K562 (cell line): Measurements from ENCODE around the gene TSPOAP1. TPM values are rescaled to one million over a fixed set of nuclear protein-coding genes. Genes with fewer than 3 reads are reported as not detected.

Experiments used
- ATAC-seq: fragments of 200-7000 bp; cut with Tn5 transposase; 3 replicates; pipeline ENCODE4 v1.9.1; 2020; ENCODE audit warnings: moderate library complexity
- BruUV-seq: library from RNA; stranded (reverse); fragments of 400-500 nt; replicated peaks from 2 replicates; lab custom pipeline; 2021; lab: Mats Ljungman, UMichigan
- CTCF ChIA-PET: fragments of 300-600 bp; formaldehyde crosslinking; extraction: SDS; loops from one replicate; lab custom pipeline; 2021; ENCODE audit warnings: low intra/inter-chr PET ratio; lab: Yijun Ruan, JAX
- POLR2A ChIA-PET: fragments of 300-600, 350-650 bp; sonication (Branson Sonifier 250); formaldehyde crosslinking; extraction: SDS; loops from one replicate; lab custom pipeline; 2021; ENCODE audit warnings: antibody characterized with exemption, inconsistent platforms; lab: Yijun Ruan, JAX
- DNase-seq, 4 experiments: peaks; one replicate each; pipeline versions ENCODE4 v3.0.0 to v3.0.0-alpha.2; 2011 to 2018; ENCODE audit warnings: low spot score in 3 of 4, mixed read lengths in 3 of 4; ENCODE audit errors: extremely low read depth in 1 of 4
- FAIRE-seq: peaks from 2 replicates; lab custom pipeline; 2011; peaks lifted over from hg19 to GRCh38; lab: Jason Lieb, UNC
- H2AFZ ChIP-seq: 2 replicates; pipeline ENCODE4 v1.6.0; 2011; ENCODE audit warnings: low read depth, low read length, control low read depth, inconsistent platforms
- H3K27ac ChIP-seq: fragments of 200-600 bp; 3 replicates; pipeline ENCODE4 v1.8.0; 2011; ENCODE audit warnings: low read depth, mild to moderate bottlenecking, control low read depth, inconsistent platforms, low read length, moderate library complexity, mixed read lengths; ENCODE audit errors: extremely low read depth
- H3K27me3 ChIP-seq, 2 experiments: fragments of 300-600 bp in 1 of 2; 2 replicates in 1 of 2; 3 replicates in 1 of 2; pipeline versions ENCODE4 v1.6.0 to v1.8.0; 2011; ENCODE audit warnings: inconsistent platforms in 2 of 2, low read length in 2 of 2, mild to moderate bottlenecking in 1 of 2, mixed read lengths in 1 of 2, moderate library complexity in 1 of 2; ENCODE audit not compliant: control insufficient read depth in 2 of 2, insufficient read depth in 2 of 2
- H3K36me3 ChIP-seq: fragments of 300-600 bp; 3 replicates; pipeline ENCODE4 v1.8.0; 2011; ENCODE audit warnings: mild to moderate bottlenecking, low read length, inconsistent platforms; ENCODE audit not compliant: control insufficient read depth, insufficient read depth
- H3K4me1 ChIP-seq, 2 experiments: fragments of 200-600 bp in 1 of 2; replicated peaks in 1 of 2; 2 replicates in 1 of 2; 3 replicates in 1 of 2; pipeline versions ENCODE4 v1.5.1 to v1.8.0; 2011; ENCODE audit warnings: inconsistent platforms in 2 of 2, low read length in 2 of 2, mild to moderate bottlenecking in 1 of 2, mixed read lengths in 1 of 2, moderate library complexity in 1 of 2; ENCODE audit not compliant: control insufficient read depth in 2 of 2, insufficient read depth in 2 of 2
- H3K4me2 ChIP-seq: 2 replicates; pipeline ENCODE4 v1.6.1; 2011; ENCODE audit warnings: low read length, control low read depth, inconsistent platforms, mixed read lengths; ENCODE audit not compliant: insufficient read depth
- H3K4me3 ChIP-seq: fragments of 200-600 bp; sonication (generic), shearing (Covaris generic); 2 replicates; pipeline ENCODE4 v1.5.1; 2016; ENCODE audit warnings: control low read depth, inconsistent platforms
- H3K79me2 ChIP-seq: fragments of 200-600 bp; 3 replicates; pipeline ENCODE4 v1.8.0; 2011; ENCODE audit warnings: low read length, inconsistent platforms; ENCODE audit not compliant: control insufficient read depth, insufficient read depth
- H3K9ac ChIP-seq, 2 experiments: 2 replicates each; pipeline versions ENCODE4 v1.6.0 to v1.6.1; 2011; ENCODE audit warnings: low read depth in 2 of 2, low read length in 2 of 2, control low read depth in 1 of 2, inconsistent platforms in 1 of 2, mild to moderate bottlenecking in 1 of 2, mixed read lengths in 1 of 2; ENCODE audit not compliant: insufficient read depth in 1 of 2
- H3K9me1 ChIP-seq: one replicate; pipeline ENCODE4 v1.6.0; 2011; ENCODE audit warnings: inconsistent platforms, mild to moderate bottlenecking, low read length, moderate library complexity; ENCODE audit not compliant: control insufficient read depth, insufficient read depth
- H3K9me3 ChIP-seq: replicated peaks from 2 replicates; pipeline ENCODE4 v1.5.1; 2011; ENCODE audit warnings: low read depth, low read length, inconsistent platforms; ENCODE audit not compliant: control insufficient read depth, insufficient read depth
- H4K20me1 ChIP-seq: replicated peaks from 2 replicates; pipeline ENCODE4 v1.6.1; 2011; ENCODE audit warnings: low read length, inconsistent platforms, mixed read lengths; ENCODE audit not compliant: control insufficient read depth, insufficient read depth
- HIVEP1 ChIP-seq: fragments of 250-450 bp; sonication (Bioruptor Pico); IDR thresholded peaks from 2 replicates; pipeline ENCODE4 v1.4.0; 2020; ENCODE audit warnings: mild to moderate bottlenecking
- RBBP5 ChIP-seq: fragments of 200-600 bp; sonication (generic); IDR thresholded peaks from 2 replicates; pipeline ENCODE4 v1.6.1; 2012; ENCODE audit warnings: borderline replicate concordance, mild to moderate bottlenecking, low read length, control low read depth, inconsistent platforms; ENCODE audit not compliant: insufficient read depth, poor library complexity, severe bottlenecking
- WGBS: fragments of 100-300 bp; shearing (Covaris generic); methylation state at CpG from one replicate; pipeline ENCODE4 v1.1.6; 2016; ENCODE audit warnings: low coverage, mixed read lengths; ENCODE audit not compliant: insufficient coverage; ENCODE audit errors: missing lambda C conversion rate; 5-methylcytosine and 5-hydroxymethylcytosine counted together
- in situ Hi-C: fragments of 300-500 bp; cut with MboI; formaldehyde crosslinking; loops from 4 replicates; pipeline ENCODE4 v1.15.0; 2018; ENCODE audit warnings: inconsistent platforms, mixed read lengths
- intact Hi-C: fragments of 100-400 bp; cut with micrococcal nuclease; formaldehyde crosslinking; loops from 2 replicates; pipeline ENCODE4 v1.14.2; 2022
- polyA plus RNA-seq, 8 experiments: library from polyadenylated mRNA; depleted of rRNA in 4 of 8; stranded (reverse) in 5 of 8; unstranded in 3 of 8; fragments of >200 nt; fragmentation: Nextera tagmentation in 2 of 8; fragmentation: Illumina TruSeq in 1 of 8; extraction: Ambion mirVana in 2 of 8; extraction: Trizol in 1 of 8; gene quantifications; 2 replicates each; pipeline versions ENCODE4 v1.2.1 to v1.2.3, GENCODE V29; 2011 to 2014; ENCODE audit warnings: inconsistent platforms in 1 of 8, missing spikeins in 1 of 8
- total RNA-seq, 7 experiments: library from RNA; depleted of rRNA in 6 of 7; stranded (reverse); fragments of >200 nt in 6 of 7; fragmentation: Illumina TruSeq in 2 of 7; extraction: Trizol in 2 of 7; gene quantifications; 2 replicates each; pipeline versions ENCODE4 v1.2.1 to v1.2.3, GENCODE V29; 2011 to 2021; ENCODE audit warnings: low replicate concordance in 1 of 7
- TF ChIP-seq, protein P1 (sequence below): fragments of 450-650 bp; conservative IDR thresholded peaks from 2 replicates; pipeline ENCODE4 v1.6.1; 2016; ENCODE audit warnings: missing genetic modification characterization, low read depth, mild to moderate bottlenecking, control low read depth, missing compliant biosample characterization
- TF ChIP-seq, protein P2 (sequence below): fragments of 450-650 bp; IDR thresholded peaks from 2 replicates; pipeline ENCODE4 v1.6.1; 2016; ENCODE audit warnings: mild to moderate bottlenecking, moderate library complexity

TSPOAP1 gene
- total and polyA plus RNA-seq, 9 of the 15 experiments (the other 6 are each of a cell fraction or from before 2014, with no cell fraction given) = 0.87 to 3.9 (median 1.8) TPM; not detected in 2

DNA sequence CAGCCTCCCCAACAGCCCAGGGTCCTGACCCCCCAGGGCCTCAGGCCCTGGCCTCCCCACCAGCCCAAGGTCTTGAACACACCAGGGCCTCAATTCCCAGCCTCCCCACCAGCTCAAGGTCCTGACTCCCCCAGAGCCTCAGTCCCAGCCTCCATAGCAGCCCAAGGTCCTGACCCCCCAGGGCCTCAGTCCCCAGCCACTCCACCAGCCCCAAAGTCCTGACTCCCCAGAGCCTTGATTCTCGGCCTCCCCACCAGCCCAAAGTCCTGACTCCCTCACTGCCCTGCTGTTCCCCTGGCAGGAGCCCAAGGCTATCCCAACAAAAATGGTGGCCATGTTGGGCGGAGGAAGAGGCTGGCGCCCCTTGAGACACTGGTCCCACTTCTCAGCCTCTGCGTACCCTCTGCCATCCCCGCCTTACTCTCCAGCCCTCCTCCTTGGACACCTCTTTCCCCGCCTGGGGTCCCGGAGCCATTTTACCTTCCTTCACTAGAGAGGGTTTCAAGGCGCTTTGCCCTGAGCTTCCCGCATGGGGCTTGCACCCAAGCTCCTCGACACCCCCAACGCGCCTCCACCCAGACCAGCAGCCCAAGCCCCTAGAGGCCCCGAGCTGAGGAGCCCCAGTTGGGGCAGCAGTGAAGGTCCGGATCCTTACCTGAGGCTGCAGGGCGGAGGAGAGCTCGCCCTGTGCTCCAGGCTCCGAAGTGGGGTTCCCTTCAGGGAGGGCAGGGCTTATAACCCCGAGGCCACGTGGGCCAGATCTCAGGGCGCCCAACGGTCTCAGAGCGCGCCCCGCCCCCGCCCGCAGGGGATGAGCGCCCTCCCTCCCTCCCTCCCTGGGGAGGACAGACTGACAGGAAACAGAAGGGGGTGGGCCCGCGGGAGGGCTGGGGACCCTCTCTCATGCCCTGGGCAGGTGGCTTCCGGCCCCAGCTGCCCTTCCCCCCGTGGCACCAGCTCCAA is 3.5 kb upstream of the TSPOAP1 start:
- intact Hi-C loops = loop anchor here (10.0 kb wide), 1 partner anchor 303 kb away; no protein-coding TSS in a partner anchor
- peaks cover 38% of the 10 kb centered on the region for H4K20me1 ChIP-seq
- H3K9me1 ChIP-seq = peaks cover 3% of the 10 kb centered on the region
- H3K79me2 ChIP-seq = peaks cover 95% of the 10 kb centered on the region
- in situ Hi-C loops = no loop called here
- H3K9me3 ChIP-seq = no peaks in the 10 kb centered on the region
- BruUV-seq = no TSS peak
- H3K9ac ChIP-seq = peak overlapping the region; percentile 100
- H3K27ac ChIP-seq = peak overlapping the region; percentile 99
- H3K4me3 ChIP-seq = peak overlapping the region; percentile 91
- H3K27me3 ChIP-seq = no peaks in the 10 kb centered on the region
- DNase-seq = peak; percentile 82 to 98 (median 88)
- WGBS = 1% methylated on average over 21 of the region's 31 CpGs
- FAIRE-seq = no peak
- ChIA-PET CTCF (no interaction called here), POLR2A (interaction anchor here (0.6 to 4.8 kb wide), 47 partner anchors 8 to 1334 kb away, joined by 3 to 79 read pairs (median 6); partner anchors contain the start of genes RNF43 and SUPT4H1)
- H3K4me1 ChIP-seq = peaks cover 54 to 65% of the 10 kb centered on the region in 2 experiments
- peak overlapping the region; percentile 72 for H2AFZ ChIP-seq
- peaks cover 28% of the 10 kb centered on the region for H3K36me3 ChIP-seq
- peak overlapping the region; percentile 90 for H3K4me2 ChIP-seq
- ATAC-seq = peak; percentile 37
- 0 out of 2 replicates have a peak, but pooled peaks have one; percentile 6 for TF ChIP-seq HIVEP1
- TF ChIP-seq, protein P1, sequence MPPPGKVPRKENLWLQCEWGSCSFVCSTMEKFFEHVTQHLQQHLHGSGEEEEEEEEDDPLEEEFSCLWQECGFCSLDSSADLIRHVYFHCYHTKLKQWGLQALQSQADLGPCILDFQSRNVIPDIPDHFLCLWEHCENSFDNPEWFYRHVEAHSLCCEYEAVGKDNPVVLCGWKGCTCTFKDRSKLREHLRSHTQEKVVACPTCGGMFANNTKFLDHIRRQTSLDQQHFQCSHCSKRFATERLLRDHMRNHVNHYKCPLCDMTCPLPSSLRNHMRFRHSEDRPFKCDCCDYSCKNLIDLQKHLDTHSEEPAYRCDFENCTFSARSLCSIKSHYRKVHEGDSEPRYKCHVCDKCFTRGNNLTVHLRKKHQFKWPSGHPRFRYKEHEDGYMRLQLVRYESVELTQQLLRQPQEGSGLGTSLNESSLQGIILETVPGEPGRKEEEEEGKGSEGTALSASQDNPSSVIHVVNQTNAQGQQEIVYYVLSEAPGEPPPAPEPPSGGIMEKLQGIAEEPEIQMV (tag) = no peak
- TF ChIP-seq, protein P2, sequence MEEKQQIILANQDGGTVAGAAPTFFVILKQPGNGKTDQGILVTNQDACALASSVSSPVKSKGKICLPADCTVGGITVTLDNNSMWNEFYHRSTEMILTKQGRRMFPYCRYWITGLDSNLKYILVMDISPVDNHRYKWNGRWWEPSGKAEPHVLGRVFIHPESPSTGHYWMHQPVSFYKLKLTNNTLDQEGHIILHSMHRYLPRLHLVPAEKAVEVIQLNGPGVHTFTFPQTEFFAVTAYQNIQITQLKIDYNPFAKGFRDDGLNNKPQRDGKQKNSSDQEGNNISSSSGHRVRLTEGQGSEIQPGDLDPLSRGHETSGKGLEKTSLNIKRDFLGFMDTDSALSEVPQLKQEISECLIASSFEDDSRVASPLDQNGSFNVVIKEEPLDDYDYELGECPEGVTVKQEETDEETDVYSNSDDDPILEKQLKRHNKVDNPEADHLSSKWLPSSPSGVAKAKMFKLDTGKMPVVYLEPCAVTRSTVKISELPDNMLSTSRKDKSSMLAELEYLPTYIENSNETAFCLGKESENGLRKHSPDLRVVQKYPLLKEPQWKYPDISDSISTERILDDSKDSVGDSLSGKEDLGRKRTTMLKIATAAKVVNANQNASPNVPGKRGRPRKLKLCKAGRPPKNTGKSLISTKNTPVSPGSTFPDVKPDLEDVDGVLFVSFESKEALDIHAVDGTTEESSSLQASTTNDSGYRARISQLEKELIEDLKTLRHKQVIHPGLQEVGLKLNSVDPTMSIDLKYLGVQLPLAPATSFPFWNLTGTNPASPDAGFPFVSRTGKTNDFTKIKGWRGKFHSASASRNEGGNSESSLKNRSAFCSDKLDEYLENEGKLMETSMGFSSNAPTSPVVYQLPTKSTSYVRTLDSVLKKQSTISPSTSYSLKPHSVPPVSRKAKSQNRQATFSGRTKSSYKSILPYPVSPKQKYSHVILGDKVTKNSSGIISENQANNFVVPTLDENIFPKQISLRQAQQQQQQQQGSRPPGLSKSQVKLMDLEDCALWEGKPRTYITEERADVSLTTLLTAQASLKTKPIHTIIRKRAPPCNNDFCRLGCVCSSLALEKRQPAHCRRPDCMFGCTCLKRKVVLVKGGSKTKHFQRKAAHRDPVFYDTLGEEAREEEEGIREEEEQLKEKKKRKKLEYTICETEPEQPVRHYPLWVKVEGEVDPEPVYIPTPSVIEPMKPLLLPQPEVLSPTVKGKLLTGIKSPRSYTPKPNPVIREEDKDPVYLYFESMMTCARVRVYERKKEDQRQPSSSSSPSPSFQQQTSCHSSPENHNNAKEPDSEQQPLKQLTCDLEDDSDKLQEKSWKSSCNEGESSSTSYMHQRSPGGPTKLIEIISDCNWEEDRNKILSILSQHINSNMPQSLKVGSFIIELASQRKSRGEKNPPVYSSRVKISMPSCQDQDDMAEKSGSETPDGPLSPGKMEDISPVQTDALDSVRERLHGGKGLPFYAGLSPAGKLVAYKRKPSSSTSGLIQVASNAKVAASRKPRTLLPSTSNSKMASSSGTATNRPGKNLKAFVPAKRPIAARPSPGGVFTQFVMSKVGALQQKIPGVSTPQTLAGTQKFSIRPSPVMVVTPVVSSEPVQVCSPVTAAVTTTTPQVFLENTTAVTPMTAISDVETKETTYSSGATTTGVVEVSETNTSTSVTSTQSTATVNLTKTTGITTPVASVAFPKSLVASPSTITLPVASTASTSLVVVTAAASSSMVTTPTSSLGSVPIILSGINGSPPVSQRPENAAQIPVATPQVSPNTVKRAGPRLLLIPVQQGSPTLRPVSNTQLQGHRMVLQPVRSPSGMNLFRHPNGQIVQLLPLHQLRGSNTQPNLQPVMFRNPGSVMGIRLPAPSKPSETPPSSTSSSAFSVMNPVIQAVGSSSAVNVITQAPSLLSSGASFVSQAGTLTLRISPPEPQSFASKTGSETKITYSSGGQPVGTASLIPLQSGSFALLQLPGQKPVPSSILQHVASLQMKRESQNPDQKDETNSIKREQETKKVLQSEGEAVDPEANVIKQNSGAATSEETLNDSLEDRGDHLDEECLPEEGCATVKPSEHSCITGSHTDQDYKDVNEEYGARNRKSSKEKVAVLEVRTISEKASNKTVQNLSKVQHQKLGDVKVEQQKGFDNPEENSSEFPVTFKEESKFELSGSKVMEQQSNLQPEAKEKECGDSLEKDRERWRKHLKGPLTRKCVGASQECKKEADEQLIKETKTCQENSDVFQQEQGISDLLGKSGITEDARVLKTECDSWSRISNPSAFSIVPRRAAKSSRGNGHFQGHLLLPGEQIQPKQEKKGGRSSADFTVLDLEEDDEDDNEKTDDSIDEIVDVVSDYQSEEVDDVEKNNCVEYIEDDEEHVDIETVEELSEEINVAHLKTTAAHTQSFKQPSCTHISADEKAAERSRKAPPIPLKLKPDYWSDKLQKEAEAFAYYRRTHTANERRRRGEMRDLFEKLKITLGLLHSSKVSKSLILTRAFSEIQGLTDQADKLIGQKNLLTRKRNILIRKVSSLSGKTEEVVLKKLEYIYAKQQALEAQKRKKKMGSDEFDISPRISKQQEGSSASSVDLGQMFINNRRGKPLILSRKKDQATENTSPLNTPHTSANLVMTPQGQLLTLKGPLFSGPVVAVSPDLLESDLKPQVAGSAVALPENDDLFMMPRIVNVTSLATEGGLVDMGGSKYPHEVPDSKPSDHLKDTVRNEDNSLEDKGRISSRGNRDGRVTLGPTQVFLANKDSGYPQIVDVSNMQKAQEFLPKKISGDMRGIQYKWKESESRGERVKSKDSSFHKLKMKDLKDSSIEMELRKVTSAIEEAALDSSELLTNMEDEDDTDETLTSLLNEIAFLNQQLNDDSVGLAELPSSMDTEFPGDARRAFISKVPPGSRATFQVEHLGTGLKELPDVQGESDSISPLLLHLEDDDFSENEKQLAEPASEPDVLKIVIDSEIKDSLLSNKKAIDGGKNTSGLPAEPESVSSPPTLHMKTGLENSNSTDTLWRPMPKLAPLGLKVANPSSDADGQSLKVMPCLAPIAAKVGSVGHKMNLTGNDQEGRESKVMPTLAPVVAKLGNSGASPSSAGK = no peak
- TF ChIP-seq RBBP5 = no peak
